NCI-H345 treated with DMSO at 0.1 percent for 48 hours (cell line): ENCODE results near the gene IP6K3.

Experiments
- DNase-seq: peaks from one replicate; lab custom pipeline; 2025; ENCODE audit not compliant: unreplicated experiment; lab: John Stamatoyannopoulos, UW

Gene IP6K3

GRCh38 chr6:33724102-33725023 is 22.3 kb downstream of the IP6K3 start:
- DNase-seq: no peak

- no peak for DNase-seq
Measured at GRCh38 chr6:33723371-33724085, 23.2 kb downstream of the IP6K3 start.

GRCh38 chr6:33722103-33722623 is 24.5 kb downstream of the IP6K3 start:
- no peak for DNase-seq

GRCh38 chr6:33721508-33721907 is 25.2 kb downstream of the IP6K3 start:
- DNase-seq: no peak

DNA sequence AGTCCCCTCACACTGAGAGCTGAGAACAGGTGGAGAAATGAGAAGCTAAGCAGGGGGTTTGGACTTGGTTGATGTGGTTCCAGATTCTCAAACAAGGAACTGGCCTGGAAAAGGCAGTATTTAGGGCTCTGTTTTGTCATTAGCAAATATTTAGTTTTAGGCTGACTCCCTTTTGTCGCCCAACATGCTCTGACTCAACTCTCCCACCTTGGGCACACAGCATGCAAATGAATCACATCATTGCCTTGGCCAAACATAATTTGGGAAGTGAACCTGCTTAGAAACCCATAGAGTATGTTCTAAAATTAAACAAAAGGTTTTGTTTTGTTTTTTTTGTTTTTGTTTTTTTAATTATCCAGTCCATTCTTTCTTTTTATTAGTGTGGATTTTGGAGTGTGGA is 25.7 kb downstream of the IP6K3 start:
- DNase-seq: no peak

DNA sequence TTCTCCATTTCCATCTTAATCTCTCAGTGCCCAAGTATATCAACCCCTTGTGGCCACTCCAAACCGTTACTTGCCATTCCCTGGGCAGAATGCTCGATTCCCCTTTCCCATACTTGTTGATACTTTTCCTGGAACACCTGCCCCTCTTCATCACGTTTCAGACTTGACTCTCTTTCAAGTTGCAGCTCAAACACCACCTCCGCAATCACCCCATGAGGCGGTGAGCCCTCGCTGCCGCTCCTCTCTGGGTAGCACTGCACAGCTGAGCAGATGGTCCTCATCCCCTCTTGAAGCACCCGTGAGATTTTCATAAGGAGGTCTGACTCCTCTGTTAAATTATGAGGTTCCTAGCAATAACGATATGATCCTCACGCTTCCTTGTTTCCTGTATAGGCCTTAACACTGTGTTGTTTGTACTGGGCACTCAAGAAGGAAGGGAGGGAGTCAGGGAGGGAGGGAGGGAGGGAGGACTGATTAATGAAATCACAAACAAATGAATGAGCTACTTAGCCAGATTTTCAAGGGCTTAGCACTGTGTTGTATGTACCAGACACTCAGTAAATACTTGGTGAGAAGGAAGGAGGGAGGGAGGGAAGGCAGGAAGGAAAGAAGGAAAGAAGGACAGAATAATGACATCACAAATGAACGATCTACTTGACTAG is 27.2 kb downstream of the IP6K3 start:
- no peak for DNase-seq

DNA sequence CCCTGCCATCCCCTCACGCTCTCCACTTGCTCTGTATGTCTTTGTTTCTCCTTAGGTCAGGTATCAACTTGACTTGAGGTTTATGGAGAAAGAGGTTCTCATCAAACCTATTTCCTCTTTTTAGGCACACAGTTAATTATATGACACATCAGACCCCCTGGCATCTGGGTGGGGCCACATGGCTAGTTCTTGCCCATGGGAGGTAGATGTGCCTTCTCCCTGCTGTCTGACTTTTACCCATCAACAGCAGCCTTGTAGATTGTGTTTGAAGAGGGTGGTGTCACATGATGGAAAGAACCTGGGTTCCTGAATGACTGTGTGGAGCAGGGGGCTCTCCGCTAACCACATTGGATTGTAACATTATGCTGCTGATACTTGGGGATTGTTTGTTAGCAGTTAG is 28.0 kb downstream of the IP6K3 start:
- DNase-seq: no peak

DNA sequence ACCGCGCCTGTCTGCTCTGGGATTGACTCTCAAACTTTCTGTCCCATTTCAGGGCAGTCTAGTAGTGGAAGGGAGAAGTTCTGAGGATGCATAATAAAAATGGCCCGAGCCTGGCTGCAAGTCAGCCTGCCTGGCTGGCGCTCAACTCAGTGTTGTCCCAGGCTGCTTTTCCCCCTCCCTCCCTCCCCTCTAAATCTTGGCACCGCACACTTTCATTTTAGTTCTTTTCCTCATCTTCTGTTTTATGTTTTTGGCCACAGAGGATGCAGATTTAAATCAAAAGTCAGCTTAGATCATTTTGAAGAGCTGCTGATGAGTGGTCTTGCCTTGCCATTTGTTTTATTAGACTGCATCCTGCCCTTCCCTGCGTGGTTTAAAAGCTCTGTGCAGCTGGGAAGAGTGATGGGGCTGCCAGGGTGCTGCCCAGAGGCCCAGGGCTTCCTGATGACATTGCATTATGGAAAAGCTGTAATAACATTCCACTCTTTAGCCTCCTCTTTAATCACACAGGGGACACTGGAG is 28.7 kb downstream of the IP6K3 start:
- DNase-seq: no peak

- DNase-seq: no peak
Measured at GRCh38 chr6:33716890-33717632, 29.6 kb downstream of the IP6K3 start.

- peak; percentile 44 for DNase-seq
Measured at GRCh38 chr6:33716379-33716778, 30.3 kb downstream of the IP6K3 start.

DNA sequence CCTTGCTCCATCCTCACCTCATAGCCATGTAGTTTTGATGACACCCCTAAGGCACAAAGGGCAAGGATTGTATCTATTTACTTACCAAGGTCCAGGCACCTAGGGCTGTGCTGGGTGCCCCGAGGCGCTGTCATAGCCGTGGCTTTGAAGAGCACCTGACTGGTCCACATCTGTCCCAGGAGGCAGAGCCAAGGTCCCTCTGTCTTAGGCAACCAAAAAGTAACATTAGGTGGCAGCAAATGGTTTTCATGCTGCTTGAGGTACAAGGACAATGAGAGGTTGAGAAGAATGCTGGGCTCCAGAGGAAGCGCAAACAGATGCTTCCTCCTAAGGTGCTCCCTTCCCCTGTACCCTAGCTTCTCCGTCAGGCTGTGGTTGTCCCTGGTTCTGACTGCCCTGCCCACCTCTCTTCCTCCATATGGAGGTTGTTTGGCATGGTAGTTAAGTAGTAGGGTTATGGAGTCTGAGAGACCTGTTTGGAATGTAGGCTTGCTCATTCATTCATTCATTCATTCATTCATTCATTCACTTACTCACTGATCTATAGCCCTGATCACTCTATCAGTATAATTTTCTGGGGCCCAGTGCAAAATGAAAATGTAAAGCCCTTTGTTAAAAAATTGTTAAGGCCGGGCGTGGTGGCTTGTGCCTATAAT is 32.2 kb downstream of the IP6K3 start:
- DNase-seq: no peak

DNA sequence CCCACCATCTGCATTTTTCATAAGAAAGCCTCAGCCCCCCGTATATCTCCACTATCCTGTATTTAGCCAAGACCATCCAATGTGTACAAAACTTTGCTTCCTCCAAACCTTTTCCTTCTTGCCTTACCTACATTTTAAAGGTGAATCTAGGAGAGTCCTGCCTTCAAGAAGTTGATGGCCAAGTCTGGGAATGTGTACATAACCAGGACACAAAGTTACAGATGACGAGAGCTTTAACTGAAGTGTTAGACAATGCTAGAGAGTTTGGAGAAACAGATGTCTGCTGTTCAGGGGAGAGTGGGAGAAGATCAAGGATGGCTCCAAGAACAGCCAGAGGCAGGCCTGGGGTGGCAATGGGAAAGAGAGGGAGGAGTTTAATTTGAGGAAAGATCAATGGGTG is 32.9 kb downstream of the IP6K3 start:
- no peak for DNase-seq

DNA sequence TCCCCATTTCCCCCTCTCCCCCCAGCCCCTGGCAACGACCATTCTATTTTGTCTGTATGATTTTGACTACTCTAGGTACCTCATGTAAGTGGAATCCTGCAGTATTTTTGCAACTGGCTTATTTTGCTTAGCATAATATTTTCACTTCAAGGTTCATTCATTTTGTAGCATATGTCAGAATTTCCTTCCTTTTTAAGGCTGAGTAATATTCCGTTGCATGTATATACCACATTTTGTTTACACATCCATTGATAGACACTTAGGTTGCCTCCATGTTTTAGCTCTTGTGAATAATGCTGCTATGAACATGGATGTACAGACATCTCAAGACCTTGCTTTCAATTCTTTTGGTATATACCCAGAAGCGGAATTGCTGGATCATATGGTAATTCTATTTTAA is 33.8 kb downstream of the IP6K3 start:
- no peak for DNase-seq

- DNase-seq: peak; percentile 96
Measured at GRCh38 chr6:33711140-33712129, 35.3 kb downstream of the IP6K3 start, which contains the start of gene UQCC2. TSS of gene UQCC2 (minus strand) at chr6:33711700. CDS start at chr6:33711686, 14 bp downstream.

- no peak for DNase-seq
Measured at GRCh38 chr6:33710296-33711121, 36.2 kb downstream of the IP6K3 start.

DNA sequence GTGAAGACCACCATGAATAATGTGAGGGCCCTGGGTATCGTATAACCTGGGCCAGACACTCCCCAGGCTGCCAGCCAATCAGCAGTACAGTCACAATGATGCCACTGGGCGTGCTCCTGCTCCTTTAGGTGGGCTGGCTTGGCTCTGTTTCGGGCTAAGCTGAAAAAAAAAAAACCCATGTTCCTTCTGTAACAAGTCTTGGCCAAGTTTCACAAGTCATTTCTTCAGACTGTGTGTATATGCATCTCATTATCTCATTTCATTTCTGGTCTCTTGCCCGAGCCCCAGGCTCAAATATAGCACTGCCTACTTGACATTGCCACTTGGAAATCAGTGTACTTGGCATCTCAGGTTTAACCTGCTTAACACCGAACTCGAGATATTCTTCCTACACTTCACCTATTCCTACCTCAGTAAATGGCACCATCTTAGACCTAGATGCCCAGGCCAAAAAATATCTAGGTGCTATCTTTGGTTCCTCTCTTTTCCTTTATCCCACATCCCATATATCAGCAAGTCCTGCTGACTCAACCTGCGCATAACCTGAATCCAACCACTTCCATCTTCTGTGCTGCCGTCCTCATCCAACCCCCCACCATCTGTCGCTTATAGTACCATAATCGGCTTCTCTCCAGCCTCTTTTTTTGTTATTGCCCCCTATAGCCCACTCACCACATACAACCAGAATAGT is 37.0 kb downstream of the IP6K3 start:
- DNase-seq: no peak

- no peak for DNase-seq
Measured at GRCh38 chr6:33708516-33709204, 38.0 kb downstream of the IP6K3 start.
